K562 (cell line): Measurements from ENCODE around the gene TRABD2B. TPM values are rescaled to one million over a fixed set of nuclear protein-coding genes. Genes with fewer than 3 reads are reported as not detected.

Experiments
- ATAC-seq: fragments of 200-7000 bp; cut with Tn5 transposase; 3 replicates; pipeline ENCODE4 v1.9.1; 2020; ENCODE audit warnings: moderate library complexity
- BruUV-seq: library from RNA; stranded (reverse); fragments of 400-500 nt; replicated peaks from 2 replicates; lab custom pipeline; 2021; lab: Mats Ljungman, UMichigan
- CTCF ChIA-PET: fragments of 300-600 bp; formaldehyde crosslinking; extraction: SDS; loops from one replicate; lab custom pipeline; 2021; ENCODE audit warnings: low intra/inter-chr PET ratio; lab: Yijun Ruan, JAX
- POLR2A ChIA-PET: fragments of 300-600, 350-650 bp; sonication (Branson Sonifier 250); formaldehyde crosslinking; extraction: SDS; loops from one replicate; lab custom pipeline; 2021; ENCODE audit warnings: antibody characterized with exemption, inconsistent platforms; lab: Yijun Ruan, JAX
- DNase-seq, 4 experiments: peaks; one replicate each; pipeline versions ENCODE4 v3.0.0 to v3.0.0-alpha.2; 2011 to 2018; ENCODE audit warnings: low spot score in 3 of 4, mixed read lengths in 3 of 4; ENCODE audit errors: extremely low read depth in 1 of 4
- FAIRE-seq: peaks from 2 replicates; lab custom pipeline; 2011; peaks lifted over from hg19 to GRCh38; lab: Jason Lieb, UNC
- H2AFZ ChIP-seq: 2 replicates; pipeline ENCODE4 v1.6.0; 2011; ENCODE audit warnings: low read depth, low read length, control low read depth, inconsistent platforms
- H3K27ac ChIP-seq: fragments of 200-600 bp; 3 replicates; pipeline ENCODE4 v1.8.0; 2011; ENCODE audit warnings: low read depth, mild to moderate bottlenecking, control low read depth, inconsistent platforms, low read length, moderate library complexity, mixed read lengths; ENCODE audit errors: extremely low read depth
- H3K27me3 ChIP-seq, 2 experiments: fragments of 300-600 bp in 1 of 2; 2 replicates in 1 of 2; 3 replicates in 1 of 2; pipeline versions ENCODE4 v1.6.0 to v1.8.0; 2011; ENCODE audit warnings: inconsistent platforms in 2 of 2, low read length in 2 of 2, mild to moderate bottlenecking in 1 of 2, mixed read lengths in 1 of 2, moderate library complexity in 1 of 2; ENCODE audit not compliant: control insufficient read depth in 2 of 2, insufficient read depth in 2 of 2
- H3K36me3 ChIP-seq: fragments of 300-600 bp; 3 replicates; pipeline ENCODE4 v1.8.0; 2011; ENCODE audit warnings: mild to moderate bottlenecking, low read length, inconsistent platforms; ENCODE audit not compliant: control insufficient read depth, insufficient read depth
- H3K4me1 ChIP-seq, 2 experiments: fragments of 200-600 bp in 1 of 2; replicated peaks in 1 of 2; 2 replicates in 1 of 2; 3 replicates in 1 of 2; pipeline versions ENCODE4 v1.5.1 to v1.8.0; 2011; ENCODE audit warnings: inconsistent platforms in 2 of 2, low read length in 2 of 2, mild to moderate bottlenecking in 1 of 2, mixed read lengths in 1 of 2, moderate library complexity in 1 of 2; ENCODE audit not compliant: control insufficient read depth in 2 of 2, insufficient read depth in 2 of 2
- H3K4me2 ChIP-seq: 2 replicates; pipeline ENCODE4 v1.6.1; 2011; ENCODE audit warnings: low read length, control low read depth, inconsistent platforms, mixed read lengths; ENCODE audit not compliant: insufficient read depth
- H3K4me3 ChIP-seq: fragments of 200-600 bp; sonication (generic), shearing (Covaris generic); 2 replicates; pipeline ENCODE4 v1.5.1; 2016; ENCODE audit warnings: control low read depth, inconsistent platforms
- H3K79me2 ChIP-seq: fragments of 200-600 bp; 3 replicates; pipeline ENCODE4 v1.8.0; 2011; ENCODE audit warnings: low read length, inconsistent platforms; ENCODE audit not compliant: control insufficient read depth, insufficient read depth
- H3K9ac ChIP-seq, 2 experiments: 2 replicates each; pipeline versions ENCODE4 v1.6.0 to v1.6.1; 2011; ENCODE audit warnings: low read depth in 2 of 2, low read length in 2 of 2, control low read depth in 1 of 2, inconsistent platforms in 1 of 2, mild to moderate bottlenecking in 1 of 2, mixed read lengths in 1 of 2; ENCODE audit not compliant: insufficient read depth in 1 of 2
- H3K9me1 ChIP-seq: one replicate; pipeline ENCODE4 v1.6.0; 2011; ENCODE audit warnings: inconsistent platforms, mild to moderate bottlenecking, low read length, moderate library complexity; ENCODE audit not compliant: control insufficient read depth, insufficient read depth
- H3K9me3 ChIP-seq: replicated peaks from 2 replicates; pipeline ENCODE4 v1.5.1; 2011; ENCODE audit warnings: low read depth, low read length, inconsistent platforms; ENCODE audit not compliant: control insufficient read depth, insufficient read depth
- H4K20me1 ChIP-seq: replicated peaks from 2 replicates; pipeline ENCODE4 v1.6.1; 2011; ENCODE audit warnings: low read length, inconsistent platforms, mixed read lengths; ENCODE audit not compliant: control insufficient read depth, insufficient read depth
- E2F8 ChIP-seq: fragments of 450-650 bp; IDR thresholded peaks from 2 replicates; pipeline ENCODE4 v1.7.1; 2018; ENCODE audit warnings: mild to moderate bottlenecking, low read depth; ENCODE audit not compliant: partially characterized antibody
- NFE2 ChIP-seq: IDR thresholded peaks from 2 replicates; pipeline ENCODE4 v1.6.1; 2014; ENCODE audit warnings: antibody characterized with exemption, low read depth
- NFRKB ChIP-seq: fragments of 450-650 bp; IDR thresholded peaks from 2 replicates; pipeline ENCODE4 v1.6.1; 2016; ENCODE audit warnings: low read depth
- NUFIP1 ChIP-seq: fragments of 450-650 bp; IDR thresholded peaks from 2 replicates; pipeline ENCODE4 v1.6.1; 2018; ENCODE audit not compliant: partially characterized antibody
- ZNF3 ChIP-seq: fragments of 250-450 bp; sonication (Bioruptor Pico); IDR thresholded peaks from 2 replicates; pipeline ENCODE4 v1.5.0; 2021; ENCODE audit warnings: mild to moderate bottlenecking, moderate library complexity
- ZNF778 ChIP-seq: fragments of 450-650 bp; formaldehyde crosslinking; IDR thresholded peaks from 2 replicates; pipeline ENCODE4 v1.4.0; 2020; ENCODE audit warnings: mild to moderate bottlenecking, moderate library complexity
- WGBS: fragments of 100-300 bp; shearing (Covaris generic); methylation state at CpG from one replicate; pipeline ENCODE4 v1.1.6; 2016; ENCODE audit warnings: low coverage, mixed read lengths; ENCODE audit not compliant: insufficient coverage; ENCODE audit errors: missing lambda C conversion rate; 5-methylcytosine and 5-hydroxymethylcytosine counted together
- in situ Hi-C: fragments of 300-500 bp; cut with MboI; formaldehyde crosslinking; loops from 4 replicates; pipeline ENCODE4 v1.15.0; 2018; ENCODE audit warnings: inconsistent platforms, mixed read lengths
- intact Hi-C: fragments of 100-400 bp; cut with micrococcal nuclease; formaldehyde crosslinking; loops from 2 replicates; pipeline ENCODE4 v1.14.2; 2022
- polyA plus RNA-seq, 8 experiments: library from polyadenylated mRNA; depleted of rRNA in 4 of 8; stranded (reverse) in 5 of 8; unstranded in 3 of 8; fragments of >200 nt; fragmentation: Nextera tagmentation in 2 of 8; fragmentation: Illumina TruSeq in 1 of 8; extraction: Ambion mirVana in 2 of 8; extraction: Trizol in 1 of 8; gene quantifications; 2 replicates each; pipeline versions ENCODE4 v1.2.1 to v1.2.3, GENCODE V29; 2011 to 2014; ENCODE audit warnings: inconsistent platforms in 1 of 8, missing spikeins in 1 of 8
- total RNA-seq, 7 experiments: library from RNA; depleted of rRNA in 6 of 7; stranded (reverse); fragments of >200 nt in 6 of 7; fragmentation: Illumina TruSeq in 2 of 7; extraction: Trizol in 2 of 7; gene quantifications; 2 replicates each; pipeline versions ENCODE4 v1.2.1 to v1.2.3, GENCODE V29; 2011 to 2021; ENCODE audit warnings: low replicate concordance in 1 of 7

TRABD2B gene
- total and polyA plus RNA-seq, 9 of the 15 experiments (the other 6 are each of a cell fraction or from before 2014, with no cell fraction given) = not detected

- Histone ChIP-seq H3K9ac (no peak overlapping the region), H2AFZ (no peak overlapping the region), H3K4me3 (no peak overlapping the region), H3K4me2 (no peak overlapping the region), H3K27me3 (peaks cover 17 to 67% of the 10 kb centered on the region in 2 experiments), H3K9me3 (no peaks in the 10 kb centered on the region), H3K27ac (no peak overlapping the region), H3K79me2 (no peaks in the 10 kb centered on the region), H3K36me3 (no peaks in the 10 kb centered on the region), H3K4me1 (no peaks in the 10 kb centered on the region), H3K9me1 (no peaks in the 10 kb centered on the region), H4K20me1 (peaks cover 14% of the 10 kb centered on the region)
- DNase-seq = no peak
- ChIA-PET POLR2A (interaction anchor here (0.8 kb wide), 2 partner anchors 9 to 28 kb away, joined by 3 read pairs; no protein-coding TSS in a partner anchor), CTCF (no interaction called here)
- no peak for TF ChIP-seq NUFIP1
- no peak for TF ChIP-seq ZNF3 (CRISPR knock-in tag)
- no peak for TF ChIP-seq NFRKB
- no peak for TF ChIP-seq ZNF778 (CRISPR knock-in tag)
- TF ChIP-seq E2F8 = no peak
- no peak for TF ChIP-seq NFE2
- ATAC-seq = no peak
- no TSS peak for BruUV-seq
- in situ Hi-C loops = loop anchor here (25.0 kb wide), 1 partner anchor 440 kb away; the partner anchor contains the start of gene SLC5A9
- no peak for FAIRE-seq
- intact Hi-C loops = no loop called here
- 2% methylated on average over 11 of the region's 11 CpGs for WGBS
Measured at GRCh38 chr1:47772281-47772680, 224.9 kb downstream of the TRABD2B start.
